HG03139 (cell line): ENCODE results near the gene NCAPD2.
"Not testable (repeated sequence)": the region's sequence is repeated elsewhere in the genome, so short reads cannot be mapped to it uniquely, and the experiment has no call there.

Experiments used
- ATAC-seq: cut with Tn5 transposase; IDR thresholded peaks from one replicate; pipeline ENCODE4 v1.9.1; 2021; ENCODE audit not compliant: unreplicated experiment

Gene NCAPD2

DNA sequence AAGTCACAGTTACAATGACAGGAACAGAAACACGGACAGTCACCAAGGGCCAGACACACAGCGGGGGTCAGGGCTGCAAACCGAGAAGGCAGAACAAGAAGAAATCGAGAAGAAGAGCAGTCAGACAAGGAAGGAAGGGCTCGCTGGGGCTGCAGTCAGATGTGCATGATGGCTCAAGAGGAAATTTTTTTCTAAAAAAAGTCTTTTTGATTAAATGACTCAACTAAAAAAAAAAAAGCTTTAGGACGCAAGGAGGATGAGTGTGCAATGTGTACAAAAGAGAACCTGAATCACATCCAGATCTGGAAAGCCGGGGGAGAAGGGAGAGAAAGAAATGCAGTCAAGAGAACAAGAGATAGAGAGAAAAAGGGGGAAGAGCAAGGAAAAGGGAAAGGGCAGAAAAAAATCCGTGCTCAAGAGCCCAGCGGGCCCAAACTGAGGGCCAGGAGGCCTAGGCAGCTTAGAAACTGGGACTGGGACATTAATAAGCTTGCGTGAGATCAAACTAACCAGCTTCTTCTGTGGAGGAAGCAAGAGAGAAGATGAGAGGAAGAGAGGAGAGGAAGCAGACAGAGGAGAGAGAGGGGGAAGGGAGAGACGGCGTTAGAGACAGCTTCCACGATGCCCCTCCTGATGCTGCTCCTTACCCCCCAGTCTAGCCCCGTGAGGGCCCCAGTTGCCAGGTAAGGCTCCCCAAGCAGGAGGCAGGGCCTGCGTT, 55.2 kb downstream of the NCAPD2 start:
- ATAC-seq: no peak

- ATAC-seq: no peak
Measured at GRCh38 chr12:6549684-6550151, 55.8 kb downstream of the NCAPD2 start.

DNA sequence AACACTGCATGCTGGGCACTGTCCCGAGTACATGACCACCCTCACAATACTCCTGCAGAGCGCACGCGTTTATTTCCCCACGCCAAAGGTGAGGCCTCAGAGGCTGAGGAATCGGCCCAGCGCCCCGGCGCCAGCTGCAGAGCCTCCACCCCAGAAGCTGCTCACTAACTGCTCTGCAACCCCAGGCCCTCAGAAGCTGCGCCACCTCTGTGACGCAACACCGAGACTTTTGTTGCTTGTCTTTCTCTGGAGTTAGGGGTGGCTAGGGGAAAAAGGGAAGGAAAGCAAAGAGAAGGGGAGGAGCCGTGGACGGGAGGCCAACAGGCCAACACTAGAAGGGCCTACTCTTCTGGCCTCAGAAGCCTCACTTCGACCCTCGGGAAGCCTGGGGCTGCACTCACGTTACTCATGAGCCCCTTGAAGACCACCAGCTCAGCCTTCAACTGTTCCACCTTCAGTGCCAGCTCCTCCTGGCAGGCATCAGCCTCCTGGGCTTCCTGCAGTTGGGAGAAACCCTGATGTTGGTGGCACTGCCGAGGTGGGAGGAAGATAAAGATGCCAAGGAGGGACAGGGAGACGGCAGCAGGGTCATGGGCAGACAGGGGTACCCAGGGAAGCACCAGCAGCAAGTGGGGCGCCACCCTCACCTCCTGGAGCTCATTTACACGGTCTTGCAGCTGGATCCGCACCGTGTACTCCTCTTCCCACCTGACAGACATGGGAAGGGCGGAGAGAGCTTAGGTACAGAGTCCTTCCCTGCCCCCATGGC, 56.6 kb downstream of the NCAPD2 start:
- no peak for ATAC-seq

- ATAC-seq: no peak
Measured at GRCh38 chr12:6551063-6551461, 57.2 kb downstream of the NCAPD2 start.

DNA sequence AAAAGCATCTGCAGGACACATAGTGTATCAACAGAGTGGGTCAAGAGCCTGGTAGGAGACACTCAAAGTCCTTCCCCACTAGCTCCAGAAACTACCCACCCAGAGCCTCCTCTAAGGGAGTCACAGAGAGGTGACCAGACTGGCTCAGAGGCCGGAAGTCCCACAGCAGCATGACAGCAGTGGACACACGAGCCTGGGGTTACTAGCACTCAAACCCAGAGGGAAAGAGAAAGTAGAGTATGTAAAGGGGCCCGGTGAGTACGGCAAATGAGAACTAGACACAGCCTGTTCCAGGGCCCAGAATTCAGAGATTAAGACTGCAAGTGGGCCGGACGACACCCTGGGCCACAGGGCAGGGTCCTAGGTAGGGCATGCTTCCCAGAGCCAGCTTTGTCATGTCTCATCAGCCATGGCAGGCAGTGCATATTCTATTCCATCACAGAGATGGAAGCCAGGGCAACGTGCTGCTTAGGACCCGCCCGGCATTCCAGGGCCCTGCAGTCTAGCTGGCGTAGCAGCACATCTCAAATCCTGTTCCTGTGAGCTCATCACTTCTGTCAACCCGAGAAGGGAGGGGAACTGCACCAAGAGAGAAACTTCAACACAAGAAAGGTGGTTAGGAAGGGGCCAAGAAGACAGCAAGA, 57.7 kb downstream of the NCAPD2 start:
- ATAC-seq: no peak

DNA sequence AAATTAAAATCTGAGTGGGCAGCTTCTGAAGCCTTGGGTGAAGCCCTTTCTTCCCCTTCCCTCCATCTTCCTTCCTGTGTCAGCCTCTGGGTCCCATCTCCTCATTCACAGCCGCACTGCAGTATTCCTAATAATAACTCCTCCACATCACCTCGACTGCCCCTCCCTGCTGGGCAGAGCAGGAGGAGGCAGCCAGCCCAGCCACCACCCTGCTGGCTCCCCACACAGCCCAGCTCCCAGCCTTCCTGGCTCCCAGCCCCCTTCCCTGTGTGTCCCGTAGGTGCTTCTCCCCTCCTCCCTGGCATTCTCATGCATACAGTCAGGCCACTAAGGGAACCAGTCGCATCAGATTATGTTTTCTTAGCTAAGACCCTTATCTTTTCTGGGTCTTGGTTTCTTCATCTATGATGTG, 58.2 kb downstream of the NCAPD2 start:
- no peak for ATAC-seq

DNA sequence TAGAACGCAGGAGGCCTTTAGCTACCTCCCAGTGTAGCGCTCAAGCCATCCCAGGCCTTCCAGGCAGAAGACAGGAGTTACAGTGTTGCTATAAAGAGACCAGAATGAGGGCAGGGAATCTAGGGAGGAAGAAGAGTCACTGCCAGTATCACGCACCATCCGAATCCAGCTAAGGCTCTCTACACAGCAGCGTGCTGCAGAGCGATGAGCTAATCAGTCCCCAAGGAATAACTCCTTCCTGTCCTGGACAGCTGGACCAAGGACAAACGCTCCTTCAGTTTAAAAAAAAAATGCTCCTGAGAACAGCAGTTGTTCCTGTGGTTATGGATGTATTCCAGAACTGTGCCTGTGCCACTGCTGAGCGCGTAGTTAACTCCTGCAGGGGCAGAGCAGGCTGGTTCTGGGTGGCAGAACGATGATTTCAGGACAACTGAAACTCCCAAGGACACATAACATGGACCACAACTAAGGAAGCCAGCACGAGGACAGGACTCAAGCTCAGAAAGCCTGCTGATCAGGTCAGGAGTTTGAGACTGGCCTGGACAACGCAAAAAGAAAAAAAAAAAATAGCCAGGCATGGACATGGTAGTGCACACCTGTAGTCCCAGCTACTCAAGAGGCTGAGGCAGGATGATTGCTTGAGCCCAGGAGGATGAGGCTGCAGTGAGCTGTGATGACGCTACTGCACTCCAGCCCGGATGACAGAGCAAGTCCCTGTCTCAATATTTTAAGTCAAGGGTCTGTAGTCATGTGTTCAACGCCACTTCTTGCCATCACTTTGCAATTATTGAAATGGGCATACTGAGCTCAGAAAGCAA, 59.4 kb downstream of the NCAPD2 start:
- ATAC-seq: no peak

GRCh38 chr12:6554168-6555017, 60.5 kb downstream of the NCAPD2 start:
- peak; percentile 53 for ATAC-seq

- no peak for ATAC-seq
Measured at GRCh38 chr12:6555018-6555691, 61.3 kb downstream of the NCAPD2 start.

- ATAC-seq: not testable (repeated sequence)
Measured at GRCh38 chr12:6556496-6556817, 62.6 kb downstream of the NCAPD2 start.

GRCh38 chr12:6556857-6557256, 63.0 kb downstream of the NCAPD2 start:
- no peak for ATAC-seq

DNA sequence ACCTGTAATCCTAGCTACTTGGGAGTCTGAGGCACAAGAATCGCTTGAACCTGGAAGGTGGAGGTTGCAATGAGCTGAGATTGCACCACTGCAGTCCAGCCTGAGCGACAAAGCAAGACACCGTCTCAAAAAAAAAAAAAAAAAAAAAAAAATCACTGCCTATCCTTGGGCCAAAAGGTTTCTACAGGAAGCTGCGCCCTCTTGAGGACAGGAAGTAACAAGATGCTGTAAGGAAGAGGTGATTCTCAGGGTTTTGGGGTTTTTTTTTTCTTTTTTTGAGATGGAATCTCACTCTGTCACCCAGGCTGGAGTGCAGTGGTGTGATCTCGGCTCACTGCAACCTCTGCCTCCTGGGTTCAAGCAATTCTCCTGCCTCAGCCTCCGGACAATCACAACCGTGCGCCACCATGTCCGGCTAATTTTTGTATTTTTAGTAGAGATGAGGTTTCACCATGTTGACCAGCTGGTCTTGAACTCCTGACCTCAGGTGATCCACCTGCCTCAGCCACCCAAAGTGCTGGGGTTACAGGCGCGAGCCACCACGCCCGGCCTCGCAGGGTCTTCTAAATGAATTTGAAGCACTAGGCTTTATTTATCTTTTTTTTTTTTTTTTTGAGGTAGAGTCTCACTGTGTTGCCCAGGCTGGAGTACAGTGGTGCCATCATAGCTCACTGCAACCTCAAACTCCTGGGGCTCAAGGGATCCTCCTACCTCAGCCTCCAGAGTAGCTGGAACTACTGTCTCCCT, 64.3 kb downstream of the NCAPD2 start:
- ATAC-seq: not testable (repeated sequence)

DNA sequence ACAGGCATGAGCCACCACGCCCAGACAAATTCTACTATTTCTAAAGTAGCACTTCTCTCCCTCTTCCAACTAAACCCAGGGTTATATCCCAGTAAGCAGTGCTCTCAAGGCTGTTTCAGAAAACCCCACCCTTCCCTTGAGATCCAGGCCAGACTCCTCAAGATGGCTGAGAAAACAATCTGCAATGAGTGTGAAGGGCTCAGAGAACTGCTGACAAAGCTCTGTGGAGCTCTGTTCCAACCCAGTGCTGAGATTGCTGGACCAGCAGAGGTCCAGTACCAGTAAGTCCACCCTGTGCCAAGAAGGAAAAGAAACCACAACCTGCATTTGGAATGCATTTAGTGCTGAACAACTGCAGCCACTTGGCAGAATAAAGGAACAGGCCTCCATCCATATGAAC, 65.6 kb downstream of the NCAPD2 start:
- ATAC-seq: no peak

DNA sequence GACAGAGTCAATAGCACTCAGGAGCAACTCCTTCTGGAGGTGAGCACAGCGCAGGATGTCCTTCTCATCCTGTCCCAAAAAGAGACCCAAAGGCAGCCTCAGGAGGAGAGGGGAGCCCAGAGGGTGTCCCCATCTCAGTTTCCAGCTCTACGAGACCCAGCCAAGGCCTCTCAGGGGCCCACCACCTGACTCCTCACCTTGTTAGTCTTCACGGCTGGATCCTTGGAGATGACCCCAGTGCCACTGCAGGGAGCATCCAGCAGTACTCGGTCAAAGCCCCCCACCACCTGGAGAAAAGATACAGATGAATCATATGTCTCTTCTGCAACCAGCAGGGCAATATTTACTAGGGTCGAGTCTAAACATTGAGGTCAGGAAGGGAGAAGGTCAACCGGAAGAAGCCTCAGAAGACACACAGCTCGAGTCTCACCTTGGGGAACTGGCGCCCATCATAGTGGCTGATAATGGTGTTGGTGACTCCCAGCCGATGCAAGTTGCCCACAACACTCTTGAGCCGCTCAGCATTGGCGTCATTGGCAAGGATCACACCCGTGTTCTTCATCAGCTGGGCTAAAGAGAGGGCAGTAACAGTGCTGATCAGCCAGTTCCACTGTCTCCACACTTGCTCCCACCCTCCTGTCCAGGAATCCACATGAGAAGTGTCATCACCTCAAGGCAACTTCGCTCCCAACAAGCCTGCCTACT, 66.8 kb downstream of the NCAPD2 start:
- no peak for ATAC-seq

- no peak for ATAC-seq
Measured at GRCh38 chr12:6562881-6563280, 69.0 kb downstream of the NCAPD2 start.

GRCh38 chr12:6563448-6564050, 69.6 kb downstream of the NCAPD2 start:
- ATAC-seq: no peak

- ATAC-seq: no peak
Measured at GRCh38 chr12:6567112-6567670, 73.3 kb downstream of the NCAPD2 start.

DNA sequence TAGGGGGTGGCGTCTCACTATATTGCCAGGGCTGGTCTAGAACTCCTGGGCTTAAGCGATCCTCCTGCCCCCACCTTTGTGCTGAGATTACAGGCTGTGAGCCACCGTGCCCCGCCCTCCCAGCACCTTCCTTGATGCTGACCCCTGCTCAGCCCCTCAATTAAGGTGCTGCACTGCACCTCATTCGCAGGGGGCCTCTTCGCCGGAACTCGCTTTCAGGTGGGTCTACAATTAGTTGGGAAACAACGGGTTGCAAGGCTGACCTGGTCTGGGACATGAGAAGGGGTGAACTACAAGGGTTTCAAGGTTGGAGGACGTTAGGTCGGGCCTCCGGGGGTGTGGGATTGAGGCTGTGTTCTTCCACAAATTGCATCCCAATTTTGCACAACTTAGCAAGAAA, 75.4 kb downstream of the NCAPD2 start:
- no peak for ATAC-seq
